Upper lobe of left lung (tissue), 4 donors: Measurements from ENCODE around the gene TBC1D5.

Experiments
- CTCF ChIP-seq, 6 experiments: fragments of 450-650 bp in 4 of 6; fragments of 200-600 bp in 2 of 6; sonication (generic) in 2 of 6; IDR thresholded peaks; one replicate each; pipeline ENCODE4 v1.5.1; 2016 to 2019; ENCODE audit warnings: antibody characterized with exemption in 6 of 6
- EP300 ChIP-seq, 4 donors: sonication (generic); formaldehyde crosslinking; IDR thresholded peaks; one replicate each; pipeline ENCODE4 v1.5.1; 2017; ENCODE audit warnings: antibody characterized with exemption in 4 of 4, control low read depth in 2 of 4
- POLR2A ChIP-seq, 4 donors: fragments of 450-650 bp; IDR thresholded peaks; one replicate each; pipeline ENCODE4 v1.5.1; 2016 to 2017; ENCODE audit warnings: antibody characterized with exemption in 4 of 4, mild to moderate bottlenecking in 2 of 4

- no peak for TF ChIP-seq POLR2A (IDR thresholded peaks at IDR 0.05)
- no peak for TF ChIP-seq CTCF (IDR thresholded peaks at IDR 0.05)
- TF ChIP-seq EP300 (IDR thresholded peaks at IDR 0.05): no peak
Measured at GRCh38 chr3:17709236-17709810, 33.1 kb downstream of the TBC1D5 start.
